ENCODE measurements around the gene MYCBPAP.

Gene MYCBPAP

GRCh38 chr17:50540560-50541401 is 32.5 kb downstream of the MYCBPAP start:
- H3K4me3 ChIP-seq (ENCODE audit: low read depth, low read length): no peak overlapping the region

GRCh38 chr17:50541402-50541715 is 33.1 kb downstream of the MYCBPAP start:
- H3K4me3 ChIP-seq (ENCODE audit: low read depth, low read length): peak overlapping the region; percentile 8

More at GRCh38 chr17:50540560-50541401, 32.5 kb downstream of the MYCBPAP start:
- TF ChIP-seq CTCF (IDR thresholded peaks at IDR 0.05; ENCODE audit: borderline replicate concordance, insufficient read depth, low read depth, low read length): no peak

GRCh38 chr17:50541716-50542688 is 33.8 kb downstream of the MYCBPAP start:
- TF ChIP-seq CTCF (IDR thresholded peaks at IDR 0.05; ENCODE audit: borderline replicate concordance, insufficient read depth, low read depth, low read length): peak; percentile 59
- peak overlapping the region; percentile 57 for H3K4me3 ChIP-seq (ENCODE audit: low read depth, low read length)

More at GRCh38 chr17:50541402-50541715, 33.1 kb downstream of the MYCBPAP start:
- TF ChIP-seq CTCF (IDR thresholded peaks at IDR 0.05; ENCODE audit: borderline replicate concordance, insufficient read depth, low read depth, low read length): no peak

GRCh38 chr17:50542795-50543774 is 34.8 kb downstream of the MYCBPAP start:
- no peak for TF ChIP-seq CTCF (IDR thresholded peaks at IDR 0.05; ENCODE audit: borderline replicate concordance, insufficient read depth, low read depth, low read length)
- no peak overlapping the region for H3K4me3 ChIP-seq (ENCODE audit: low read depth, low read length)

GRCh38 chr17:50544516-50544915 is 36.3 kb downstream of the MYCBPAP start:
- no peak overlapping the region for H3K4me3 ChIP-seq (ENCODE audit: low read depth, low read length)
- TF ChIP-seq CTCF (IDR thresholded peaks at IDR 0.05; ENCODE audit: borderline replicate concordance, insufficient read depth, low read depth, low read length): no peak

GRCh38 chr17:50545311-50545710 is 37.1 kb downstream of the MYCBPAP start:
- H3K4me3 ChIP-seq (ENCODE audit: low read depth, low read length): no peak overlapping the region
- TF ChIP-seq CTCF (IDR thresholded peaks at IDR 0.05; ENCODE audit: borderline replicate concordance, insufficient read depth, low read depth, low read length): no peak

Data from GM12875 (cell line).